ENCODE data around the gene MLH1.

- TF ChIP-seq POLR2A (IDR thresholded peaks at IDR 0.05; ENCODE audit: low read length) (no peak), MAX (IDR thresholded peaks at IDR 0.05) (no peak)
These were observed 71.4 kb downstream of the MLH1 start for GRCh38 chr3:37064747-37065146.

Data from A549 (cell line).